GM23338 (cell line): ENCODE measurements around the gene CMYA5. TPM values are rescaled to one million over a fixed set of nuclear protein-coding genes. Genes with fewer than 3 reads are reported as not detected.

ENCODE experiments used
- ATAC-seq: fragments of 200-7000 bp; cut with Tn5 transposase; 3 replicates; pipeline ENCODE4 v1.9.1; 2020
- DNase-seq: peaks from one replicate; pipeline ENCODE4 v3.0.0-alpha.2; 2015; ENCODE audit warnings: low spot score
- H2AFZ ChIP-seq: fragments of 200-600 bp; sonication (generic); 2 replicates; pipeline ENCODE4 v1.8.0; 2016; ENCODE audit warnings: antibody characterized with exemption, mild to moderate bottlenecking, moderate library complexity
- H3F3A ChIP-seq: fragments of 200-600 bp; sonication (generic); replicated peaks from 2 replicates; pipeline ENCODE4 v1.8.0; 2017; ENCODE audit warnings: antibody characterized with exemption, mixed run types, low read depth
- H3K27ac ChIP-seq: fragments of 200-600 bp; sonication (generic); 2 replicates; pipeline ENCODE4 v1.6.1; 2016; ENCODE audit warnings: low read depth
- H3K27me3 ChIP-seq: fragments of 200-600 bp; sonication (generic); 2 replicates; pipeline ENCODE4 v1.8.0; 2016; ENCODE audit warnings: mild to moderate bottlenecking, mixed run types, moderate library complexity; ENCODE audit not compliant: insufficient read depth
- H3K36me3 ChIP-seq: fragments of 200-600 bp; sonication (generic); 2 replicates; pipeline ENCODE4 v1.8.0; 2016; ENCODE audit warnings: mild to moderate bottlenecking; ENCODE audit not compliant: insufficient read depth
- H3K4me1 ChIP-seq: fragments of 200-600 bp; sonication (generic); 2 replicates; pipeline ENCODE4 v1.8.0; 2016; ENCODE audit warnings: mild to moderate bottlenecking, moderate library complexity; ENCODE audit not compliant: insufficient read depth
- H3K4me2 ChIP-seq: fragments of 200-600 bp; sonication (generic); 2 replicates; pipeline ENCODE4 v1.7.1; 2017; ENCODE audit warnings: mixed run types
- H3K4me3 ChIP-seq: fragments of 200-600 bp; sonication (generic); 2 replicates; pipeline ENCODE4 v1.6.1; 2016; ENCODE audit warnings: mixed run types
- H3K79me2 ChIP-seq: fragments of 200-600 bp; sonication (generic); replicated peaks from 2 replicates; pipeline ENCODE4 v1.8.0; 2017; ENCODE audit warnings: mild to moderate bottlenecking; ENCODE audit not compliant: insufficient read depth
- H3K9me2 ChIP-seq: fragments of 200-600 bp; sonication (generic); 2 replicates; pipeline ENCODE4 v1.8.0; 2017; ENCODE audit not compliant: insufficient read depth
- H4K20me1 ChIP-seq: fragments of 200-600 bp; sonication (generic); replicated peaks from 2 replicates; pipeline ENCODE4 v1.8.0; 2017; ENCODE audit warnings: mild to moderate bottlenecking; ENCODE audit not compliant: insufficient read depth
- H3K27ac Mint-ChIP-seq: 2 replicates; pipeline ENCODE4 v1.8.0; 2020; ENCODE audit warnings: inconsistent platforms, mild to moderate bottlenecking, moderate library complexity, mixed read lengths
- H3K27me3 Mint-ChIP-seq: 3 replicates; pipeline ENCODE4 v1.8.0; 2022; ENCODE audit warnings: low read depth, mild to moderate bottlenecking, moderate library complexity, mixed read lengths, inconsistent platforms; ENCODE audit not compliant: insufficient read depth, poor library complexity
- H3K36me3 Mint-ChIP-seq: 3 replicates; pipeline ENCODE4 v1.8.0; 2021; ENCODE audit warnings: low read depth, mild to moderate bottlenecking, inconsistent platforms, moderate library complexity, mixed read lengths
- H3K4me1 Mint-ChIP-seq: 3 replicates; pipeline ENCODE4 v1.8.0; 2020; ENCODE audit warnings: mild to moderate bottlenecking, inconsistent platforms, mixed read lengths
- H3K4me3 Mint-ChIP-seq: 3 replicates; pipeline ENCODE4 v1.8.0; 2021; ENCODE audit warnings: moderate library complexity, mild to moderate bottlenecking, inconsistent platforms, mixed read lengths
- H3K9me3 Mint-ChIP-seq: 3 replicates; pipeline ENCODE4 v1.8.0; 2020; ENCODE audit warnings: moderate library complexity, mild to moderate bottlenecking, inconsistent platforms, mixed read lengths
- CREB1 ChIP-seq: fragments of 250-450 bp; sonication (Bioruptor Pico); IDR thresholded peaks from 2 replicates; pipeline ENCODE4 v1.5.0; 2020; ENCODE audit warnings: low read depth, mild to moderate bottlenecking, moderate library complexity
- ETS1 ChIP-seq: IDR thresholded peaks from 2 replicates; pipeline ENCODE4 v1.6.1; 2016; ENCODE audit warnings: antibody characterized with exemption
- EZH2 ChIP-seq: fragments of 200-600 bp; sonication (generic); IDR thresholded peaks from one replicate; pipeline ENCODE4 v1.8.0; 2017; ENCODE audit warnings: antibody characterized with exemption, mild to moderate bottlenecking, low read depth; ENCODE audit not compliant: unreplicated experiment
- EZH2phosphoT487 ChIP-seq: fragments of 200-600 bp; sonication (generic); IDR thresholded peaks from one replicate; pipeline ENCODE4 v1.8.1; 2018; ENCODE audit warnings: antibody characterized with exemption; ENCODE audit not compliant: unreplicated experiment
- JUNB ChIP-seq: IDR thresholded peaks from one replicate; pipeline ENCODE4 v1.6.1; 2016; ENCODE audit warnings: antibody characterized with exemption; ENCODE audit not compliant: unreplicated experiment
- NANOG ChIP-seq: IDR thresholded peaks from 2 replicates; pipeline ENCODE4 v1.6.1; 2016; ENCODE audit warnings: antibody characterized with exemption, borderline replicate concordance
- POLR2AphosphoS5 ChIP-seq: IDR thresholded peaks from 2 replicates; pipeline ENCODE4 v1.6.1; 2016; ENCODE audit warnings: antibody characterized with exemption, low read depth
- STAT1 ChIP-seq: IDR thresholded peaks from one replicate; pipeline ENCODE4 v1.6.1; 2016; ENCODE audit warnings: antibody characterized with exemption; ENCODE audit not compliant: unreplicated experiment
- ZNF114 ChIP-seq: fragments of 250-450 bp; sonication (Bioruptor Pico); IDR thresholded peaks from 2 replicates; pipeline ENCODE4 v1.5.0; 2020; ENCODE audit warnings: mild to moderate bottlenecking, moderate library complexity
- ZNF331 ChIP-seq: fragments of 250-450 bp; sonication (Bioruptor Pico); IDR thresholded peaks from 2 replicates; pipeline ENCODE4 v1.5.0; 2020; ENCODE audit warnings: low read depth, mild to moderate bottlenecking, moderate library complexity
- ZNF462 ChIP-seq: fragments of 250-450 bp; sonication (Bioruptor Pico); IDR thresholded peaks from 2 replicates; pipeline ENCODE4 v1.5.0; 2020; ENCODE audit warnings: mild to moderate bottlenecking, moderate library complexity
- polyA plus RNA-seq: library from polyadenylated mRNA; unstranded; fragments of >200 nt; fragmentation: Nextera tagmentation; extraction: Ambion mirVana; gene quantifications from 2 replicates; pipeline ENCODE4 v1.2.1, GENCODE V29; 2016
- total RNA-seq: library from RNA; depleted of rRNA; stranded (reverse); fragments of >200 nt; shearing (Covaris generic); gene quantifications from 2 replicates; pipeline ENCODE4 v1.2.3, GENCODE V29; 2014
- TF ChIP-seq, protein P1 (sequence below), 2 experiments: fragments of 200-600 bp in 1 of 2; sonication (generic) in 1 of 2; conservative IDR thresholded peaks; 2 replicates each; pipeline versions ENCODE4 v1.5.1 to v1.6.1; 2016 to 2017; ENCODE audit warnings: antibody characterized with exemption in 2 of 2, low read depth in 2 of 2, mild to moderate bottlenecking in 2 of 2, moderate library complexity in 1 of 2
- TF ChIP-seq, protein P2 (sequence below): IDR thresholded peaks from one replicate; pipeline ENCODE4 v1.6.1; 2018; ENCODE audit warnings: antibody characterized with exemption; ENCODE audit not compliant: unreplicated experiment

The CMYA5 gene
- total and polyA plus RNA-seq, 2 experiments from 2014 or later = 0.45 to 0.49 TPM

DNA sequence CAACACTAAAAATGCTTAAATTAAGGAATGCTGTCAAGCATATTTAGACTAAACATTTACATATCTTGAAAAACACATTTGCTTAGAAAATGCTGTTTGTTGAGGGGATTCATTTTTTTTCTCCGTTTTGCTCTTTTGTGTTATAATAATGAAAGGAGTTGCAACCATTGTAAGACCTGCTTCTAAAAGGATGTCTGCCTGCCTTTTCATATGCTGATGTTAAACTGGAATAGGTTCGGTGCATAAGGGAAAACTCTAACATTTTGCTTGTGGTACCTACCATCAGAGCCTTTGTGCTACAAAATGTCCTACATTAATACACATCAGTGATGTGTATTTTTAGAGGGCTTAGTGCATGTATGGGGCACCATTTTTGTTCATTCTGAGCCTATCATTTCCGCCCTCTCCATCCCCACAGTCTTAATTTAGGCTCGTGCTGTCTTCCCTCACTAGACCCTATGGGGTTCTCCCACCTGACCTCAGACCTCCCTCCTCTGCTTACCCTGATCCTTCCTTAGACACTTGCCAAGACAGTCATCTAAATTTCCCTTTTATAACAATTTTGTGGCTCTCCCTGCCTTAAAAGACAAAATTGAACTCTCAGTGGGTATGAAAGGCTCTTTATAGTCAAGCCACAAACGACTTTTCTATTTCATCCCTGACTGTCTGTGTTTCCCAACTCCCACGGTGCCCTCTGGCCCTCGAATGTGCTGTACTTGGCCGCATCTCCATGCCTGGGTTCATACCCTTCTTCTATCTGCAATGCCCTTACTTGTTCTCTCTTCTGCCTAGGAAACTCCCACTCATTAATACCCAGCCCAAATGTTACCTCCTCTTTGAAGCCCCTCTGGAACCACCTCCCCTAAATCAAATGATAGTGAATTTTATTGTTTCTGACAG lies 61.2 kb downstream of the CMYA5 start:
- ATAC-seq (peak; percentile 70), DNase-seq (no peak)
- Histone ChIP-seq H3K4me2 (peak overlapping the region; percentile 39), H3K27ac (no peak overlapping the region), H3K79me2 (no peaks in the 10 kb centered on the region), H3K36me3 (no peaks in the 10 kb centered on the region), H4K20me1 (no peaks in the 10 kb centered on the region), H3K4me3 (no peak overlapping the region), H3K27me3 (no peaks in the 10 kb centered on the region), H3F3A (no peaks in the 10 kb centered on the region), H3K4me1 (peaks cover 36% of the 10 kb centered on the region), H2AFZ (0 out of 2 replicates have a peak overlapping the region, but pooled peaks have one; percentile 11), H3K9me2 (no peaks in the 10 kb centered on the region)
- no peaks in the 10 kb centered on the region for H3K9me3 Mint-ChIP-seq
- peak overlapping the region; percentile 47 for H3K27ac Mint-ChIP-seq
- H3K4me3 Mint-ChIP-seq = no peak overlapping the region; the same call in 2 of the 3 replicates
- peaks cover 2% of the 10 kb centered on the region for H3K27me3 Mint-ChIP-seq
- peaks cover 34% of the 10 kb centered on the region for H3K4me1 Mint-ChIP-seq
- H3K36me3 Mint-ChIP-seq = no peaks in the 10 kb centered on the region
- no peak for TF ChIP-seq POLR2AphosphoS5
- TF ChIP-seq JUNB = no peak
- TF ChIP-seq EZH2phosphoT487 = no peak
- TF ChIP-seq, protein P1, sequence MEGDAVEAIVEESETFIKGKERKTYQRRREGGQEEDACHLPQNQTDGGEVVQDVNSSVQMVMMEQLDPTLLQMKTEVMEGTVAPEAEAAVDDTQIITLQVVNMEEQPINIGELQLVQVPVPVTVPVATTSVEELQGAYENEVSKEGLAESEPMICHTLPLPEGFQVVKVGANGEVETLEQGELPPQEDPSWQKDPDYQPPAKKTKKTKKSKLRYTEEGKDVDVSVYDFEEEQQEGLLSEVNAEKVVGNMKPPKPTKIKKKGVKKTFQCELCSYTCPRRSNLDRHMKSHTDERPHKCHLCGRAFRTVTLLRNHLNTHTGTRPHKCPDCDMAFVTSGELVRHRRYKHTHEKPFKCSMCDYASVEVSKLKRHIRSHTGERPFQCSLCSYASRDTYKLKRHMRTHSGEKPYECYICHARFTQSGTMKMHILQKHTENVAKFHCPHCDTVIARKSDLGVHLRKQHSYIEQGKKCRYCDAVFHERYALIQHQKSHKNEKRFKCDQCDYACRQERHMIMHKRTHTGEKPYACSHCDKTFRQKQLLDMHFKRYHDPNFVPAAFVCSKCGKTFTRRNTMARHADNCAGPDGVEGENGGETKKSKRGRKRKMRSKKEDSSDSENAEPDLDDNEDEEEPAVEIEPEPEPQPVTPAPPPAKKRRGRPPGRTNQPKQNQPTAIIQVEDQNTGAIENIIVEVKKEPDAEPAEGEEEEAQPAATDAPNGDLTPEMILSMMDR (conservative IDR thresholded peaks at IDR 0.05; ENCODE audit: low read depth in 2 of 2) = no peak
- TF ChIP-seq EZH2 = no peak
- TF ChIP-seq, protein P2, sequence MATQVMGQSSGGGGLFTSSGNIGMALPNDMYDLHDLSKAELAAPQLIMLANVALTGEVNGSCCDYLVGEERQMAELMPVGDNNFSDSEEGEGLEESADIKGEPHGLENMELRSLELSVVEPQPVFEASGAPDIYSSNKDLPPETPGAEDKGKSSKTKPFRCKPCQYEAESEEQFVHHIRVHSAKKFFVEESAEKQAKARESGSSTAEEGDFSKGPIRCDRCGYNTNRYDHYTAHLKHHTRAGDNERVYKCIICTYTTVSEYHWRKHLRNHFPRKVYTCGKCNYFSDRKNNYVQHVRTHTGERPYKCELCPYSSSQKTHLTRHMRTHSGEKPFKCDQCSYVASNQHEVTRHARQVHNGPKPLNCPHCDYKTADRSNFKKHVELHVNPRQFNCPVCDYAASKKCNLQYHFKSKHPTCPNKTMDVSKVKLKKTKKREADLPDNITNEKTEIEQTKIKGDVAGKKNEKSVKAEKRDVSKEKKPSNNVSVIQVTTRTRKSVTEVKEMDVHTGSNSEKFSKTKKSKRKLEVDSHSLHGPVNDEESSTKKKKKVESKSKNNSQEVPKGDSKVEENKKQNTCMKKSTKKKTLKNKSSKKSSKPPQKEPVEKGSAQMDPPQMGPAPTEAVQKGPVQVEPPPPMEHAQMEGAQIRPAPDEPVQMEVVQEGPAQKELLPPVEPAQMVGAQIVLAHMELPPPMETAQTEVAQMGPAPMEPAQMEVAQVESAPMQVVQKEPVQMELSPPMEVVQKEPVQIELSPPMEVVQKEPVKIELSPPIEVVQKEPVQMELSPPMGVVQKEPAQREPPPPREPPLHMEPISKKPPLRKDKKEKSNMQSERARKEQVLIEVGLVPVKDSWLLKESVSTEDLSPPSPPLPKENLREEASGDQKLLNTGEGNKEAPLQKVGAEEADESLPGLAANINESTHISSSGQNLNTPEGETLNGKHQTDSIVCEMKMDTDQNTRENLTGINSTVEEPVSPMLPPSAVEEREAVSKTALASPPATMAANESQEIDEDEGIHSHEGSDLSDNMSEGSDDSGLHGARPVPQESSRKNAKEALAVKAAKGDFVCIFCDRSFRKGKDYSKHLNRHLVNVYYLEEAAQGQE = no peak
- TF ChIP-seq NANOG = no peak
- no peak for TF ChIP-seq ZNF462 (CRISPR knock-in tag)
- TF ChIP-seq ZNF331 (CRISPR knock-in tag) = no peak
- TF ChIP-seq ZNF114 (CRISPR knock-in tag) = no peak
- TF ChIP-seq CREB1 (CRISPR knock-in tag) = no peak
- TF ChIP-seq ETS1 = no peak
- no peak for TF ChIP-seq STAT1
